Limb (tissue), 2 donors: ENCODE results near the gene CHST15.

Experiments used
- DNase-seq, 2 donors: peaks; one replicate each; pipeline ENCODE4 v3.0.0-alpha.2; 2016; ENCODE audit errors: extremely low spot score in 2 of 2

Gene CHST15

GRCh38 chr10:124032087-124032935 is 61.1 kb downstream of the CHST15 start:
- DNase-seq: no peak

GRCh38 chr10:124030492-124031110 is 62.8 kb downstream of the CHST15 start:
- no peak for DNase-seq

GRCh38 chr10:124030061-124030460 is 63.3 kb downstream of the CHST15 start:
- no peak for DNase-seq

GRCh38 chr10:124029559-124029958 is 63.8 kb downstream of the CHST15 start:
- no peak for DNase-seq

GRCh38 chr10:124028700-124029480 is 64.5 kb downstream of the CHST15 start:
- no peak for DNase-seq

- no peak for DNase-seq
These were observed 65.7 kb downstream of the CHST15 start for GRCh38 chr10:124027651-124028050.

GRCh38 chr10:124027031-124027611 is 66.3 kb downstream of the CHST15 start:
- peak; percentile 56 to 62 for DNase-seq

GRCh38 chr10:124026589-124026939 is 66.8 kb downstream of the CHST15 start:
- DNase-seq: no peak

GRCh38 chr10:124025660-124026588 is 67.5 kb downstream of the CHST15 start:
- DNase-seq: no peak

GRCh38 chr10:124025152-124025551 is 68.2 kb downstream of the CHST15 start:
- no peak for DNase-seq

GRCh38 chr10:124022066-124022465 is 71.3 kb downstream of the CHST15 start:
- no peak for DNase-seq

GRCh38 chr10:124020981-124021815 is 72.2 kb downstream of the CHST15 start:
- no peak for DNase-seq

GRCh38 chr10:124019886-124020797 is 73.3 kb downstream of the CHST15 start:
- no peak for DNase-seq

- no peak for DNase-seq
These were observed 74.4 kb downstream of the CHST15 start for GRCh38 chr10:124018886-124019525.

GRCh38 chr10:124017729-124018128 is 75.7 kb downstream of the CHST15 start:
- no peak for DNase-seq

- DNase-seq: no peak
These were observed 76.5 kb downstream of the CHST15 start for GRCh38 chr10:124016804-124017375.

GRCh38 chr10:124015991-124016390 is 77.4 kb downstream of the CHST15 start:
- DNase-seq: no peak
